ENCODE measurements around the gene UNC93B1.

Gene UNC93B1

DNA sequence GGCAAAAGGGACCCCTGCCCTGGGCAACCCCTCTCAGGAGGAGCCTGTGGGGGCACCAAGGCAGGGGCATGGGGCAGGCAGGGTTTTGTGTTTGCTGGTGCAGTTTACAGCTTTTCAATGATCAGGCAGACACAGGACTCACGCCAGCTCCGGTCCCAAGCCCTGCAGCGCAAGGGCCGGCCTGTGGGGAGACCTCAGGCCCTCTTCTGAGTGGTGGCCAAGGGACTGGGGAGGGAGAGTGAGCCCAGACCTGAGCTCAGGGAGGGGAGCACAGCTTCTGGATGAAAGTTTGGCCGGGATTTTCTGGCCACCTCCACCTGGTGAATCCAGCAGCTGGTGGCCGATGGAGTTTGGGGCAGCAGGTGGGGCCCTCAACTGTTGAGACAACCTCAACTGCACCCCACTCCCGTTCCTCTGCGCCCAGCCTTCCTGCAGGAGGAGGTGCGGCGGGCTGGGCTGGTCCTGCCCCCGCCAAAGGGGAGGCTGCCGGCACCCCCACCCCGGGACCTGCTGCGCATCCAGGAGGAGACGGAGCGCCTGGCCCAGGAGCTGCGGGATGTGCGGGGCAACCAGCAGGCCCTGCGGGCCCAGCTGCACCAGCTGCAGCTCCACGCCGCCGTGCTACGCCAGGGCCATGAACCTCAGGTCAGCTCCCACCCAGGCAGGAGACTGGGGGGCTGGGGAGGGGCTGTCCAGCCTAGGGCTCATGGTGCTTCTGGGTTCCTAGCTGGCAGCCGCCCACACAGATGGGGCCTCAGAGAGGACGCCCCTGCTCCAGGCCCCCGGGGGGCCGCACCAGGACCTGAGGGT lies 38.5 kb upstream of the UNC93B1 start:
- TF ChIP-seq, protein P1, sequence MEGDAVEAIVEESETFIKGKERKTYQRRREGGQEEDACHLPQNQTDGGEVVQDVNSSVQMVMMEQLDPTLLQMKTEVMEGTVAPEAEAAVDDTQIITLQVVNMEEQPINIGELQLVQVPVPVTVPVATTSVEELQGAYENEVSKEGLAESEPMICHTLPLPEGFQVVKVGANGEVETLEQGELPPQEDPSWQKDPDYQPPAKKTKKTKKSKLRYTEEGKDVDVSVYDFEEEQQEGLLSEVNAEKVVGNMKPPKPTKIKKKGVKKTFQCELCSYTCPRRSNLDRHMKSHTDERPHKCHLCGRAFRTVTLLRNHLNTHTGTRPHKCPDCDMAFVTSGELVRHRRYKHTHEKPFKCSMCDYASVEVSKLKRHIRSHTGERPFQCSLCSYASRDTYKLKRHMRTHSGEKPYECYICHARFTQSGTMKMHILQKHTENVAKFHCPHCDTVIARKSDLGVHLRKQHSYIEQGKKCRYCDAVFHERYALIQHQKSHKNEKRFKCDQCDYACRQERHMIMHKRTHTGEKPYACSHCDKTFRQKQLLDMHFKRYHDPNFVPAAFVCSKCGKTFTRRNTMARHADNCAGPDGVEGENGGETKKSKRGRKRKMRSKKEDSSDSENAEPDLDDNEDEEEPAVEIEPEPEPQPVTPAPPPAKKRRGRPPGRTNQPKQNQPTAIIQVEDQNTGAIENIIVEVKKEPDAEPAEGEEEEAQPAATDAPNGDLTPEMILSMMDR (IDR thresholded peaks at IDR 0.05; ENCODE audit: borderline replicate concordance, extremely low read depth, low read length, poor library complexity, severe bottlenecking): no peak
- no peak for TF ChIP-seq EZH2 (IDR thresholded peaks at IDR 0.05; ENCODE audit: borderline replicate concordance, low read depth, low read length, severe bottlenecking)
- no peak for DNase-seq

GRCh38 chr11:68041617-68042218 lies 37.8 kb upstream of the UNC93B1 start:
- H3K9me3 ChIP-seq (ENCODE audit: insufficient read depth, low read length, severe bottlenecking): no peaks in the 10 kb centered on the region
- no peak overlapping the region for H3K9ac ChIP-seq (ENCODE audit: low read depth, low read length)
- no peak overlapping the region for H2AFZ ChIP-seq (ENCODE audit: low read depth, low read length)
- no peaks in the 10 kb centered on the region for H3K27me3 ChIP-seq (ENCODE audit: insufficient read depth, low read length, poor library complexity)
- H3K4me1 ChIP-seq (ENCODE audit: insufficient read depth, low read length): peaks cover 11% of the 10 kb centered on the region
- ATAC-seq (ENCODE audit: insufficient read depth, low read depth) (no peak), DNase-seq (no peak)
- TF ChIP-seq, protein P1 (IDR thresholded peaks at IDR 0.05; ENCODE audit: borderline replicate concordance, extremely low read depth, low read length, poor library complexity, severe bottlenecking): no peak
- TF ChIP-seq EZH2 (IDR thresholded peaks at IDR 0.05; ENCODE audit: borderline replicate concordance, low read depth, low read length, severe bottlenecking): no peak
- H3K36me3 ChIP-seq (ENCODE audit: insufficient read depth, low read length): no peaks in the 10 kb centered on the region
- no peak overlapping the region for H3K4me3 ChIP-seq (ENCODE audit: low read depth in 1 of 2, low read length in 2 of 2)
- H3K4me2 ChIP-seq (ENCODE audit: insufficient read depth, low read length): no peak overlapping the region
- no peak overlapping the region for H3K27ac ChIP-seq (ENCODE audit: low read length)
- no peaks in the 10 kb centered on the region; the same call in 1 of the 2 replicates for H4K20me1 ChIP-seq (ENCODE audit: insufficient read depth, low read length)
- H3K79me2 ChIP-seq (ENCODE audit: insufficient read depth, low read length): no peaks in the 10 kb centered on the region

More for the DNA sequence above, 38.5 kb upstream of the UNC93B1 start:
- H3K9ac ChIP-seq (ENCODE audit: low read depth, low read length): no peak overlapping the region
- no peak for ATAC-seq (ENCODE audit: insufficient read depth, low read depth)
- H4K20me1 ChIP-seq (ENCODE audit: insufficient read depth, low read length): no peaks in the 10 kb centered on the region
- no peaks in the 10 kb centered on the region for H3K9me3 ChIP-seq (ENCODE audit: insufficient read depth, low read length, severe bottlenecking)
- no peak overlapping the region for H3K4me3 ChIP-seq (ENCODE audit: low read depth in 1 of 2, low read length in 2 of 2)
- H3K4me1 ChIP-seq (ENCODE audit: insufficient read depth, low read length): peaks cover 11% of the 10 kb centered on the region
- H3K79me2 ChIP-seq (ENCODE audit: insufficient read depth, low read length): no peaks in the 10 kb centered on the region
- no peaks in the 10 kb centered on the region for H3K36me3 ChIP-seq (ENCODE audit: insufficient read depth, low read length)
- no peak overlapping the region for H3K27ac ChIP-seq (ENCODE audit: low read length)
- no peaks in the 10 kb centered on the region for H3K27me3 ChIP-seq (ENCODE audit: insufficient read depth, low read length, poor library complexity)
- H2AFZ ChIP-seq (ENCODE audit: low read depth, low read length): no peak overlapping the region
- H3K4me2 ChIP-seq (ENCODE audit: insufficient read depth, low read length): no peak overlapping the region

GRCh38 chr11:68040957-68041591 lies 37.2 kb upstream of the UNC93B1 start:
- TF ChIP-seq EZH2 (IDR thresholded peaks at IDR 0.05; ENCODE audit: borderline replicate concordance, low read depth, low read length, severe bottlenecking): no peak
- TF ChIP-seq, protein P1 (IDR thresholded peaks at IDR 0.05; ENCODE audit: borderline replicate concordance, extremely low read depth, low read length, poor library complexity, severe bottlenecking): no peak
- ATAC-seq (ENCODE audit: insufficient read depth, low read depth) (no peak), DNase-seq (no peak)
- Histone ChIP-seq H4K20me1 (ENCODE audit: insufficient read depth, low read length) (no peaks in the 10 kb centered on the region; the same call in 1 of the 2 replicates), H3K9ac (ENCODE audit: low read depth, low read length) (0 out of 2 replicates have a peak overlapping the region, but pooled peaks have one; percentile 28), H3K36me3 (ENCODE audit: insufficient read depth, low read length) (no peaks in the 10 kb centered on the region; the same call in 1 of the 2 replicates), H3K4me1 (ENCODE audit: insufficient read depth, low read length) (peaks cover 11% of the 10 kb centered on the region), H3K79me2 (ENCODE audit: insufficient read depth, low read length) (no peaks in the 10 kb centered on the region), H3K9me3 (ENCODE audit: insufficient read depth, low read length, severe bottlenecking) (no peaks in the 10 kb centered on the region), H3K4me3 (ENCODE audit: low read depth in 1 of 2, low read length in 2 of 2) (no peak overlapping the region), H3K27me3 (ENCODE audit: insufficient read depth, low read length, poor library complexity) (no peaks in the 10 kb centered on the region), H3K27ac (ENCODE audit: low read length) (no peak overlapping the region), H3K4me2 (ENCODE audit: insufficient read depth, low read length) (no peak overlapping the region), H2AFZ (ENCODE audit: low read depth, low read length) (no peak overlapping the region)

Data from DND-41 (cell line).